Immature natural killer cell (primary cell): ENCODE measurements around the gene ARSB. TPM values are rescaled to one million over a fixed set of nuclear protein-coding genes. Genes with fewer than 3 reads are reported as not detected.

ENCODE experiments used
- DNase-seq, 3 donors: peaks; one replicate each; pipeline ENCODE4 v3.0.0; 2022; ENCODE audit warnings: mixed read lengths in 1 of 3
- H3K27ac Mint-ChIP-seq, 6 donors: one replicate each; pipeline ENCODE4 v1.8.0; 2020; ENCODE audit warnings: mixed read lengths in 6 of 6, mild to moderate bottlenecking in 5 of 6, inconsistent platforms in 4 of 6, moderate library complexity in 3 of 6
- H3K27me3 Mint-ChIP-seq, 3 donors: one replicate each; pipeline ENCODE4 v1.8.0; 2020 to 2021; ENCODE audit warnings: low read depth in 3 of 3, mild to moderate bottlenecking in 3 of 3, mixed read lengths in 3 of 3, moderate library complexity in 3 of 3, inconsistent platforms in 1 of 3
- H3K36me3 Mint-ChIP-seq, 3 donors: one replicate each; pipeline ENCODE4 v1.8.0; 2020; ENCODE audit warnings: mixed read lengths in 3 of 3, inconsistent platforms in 2 of 3, mild to moderate bottlenecking in 2 of 3
- H3K4me1 Mint-ChIP-seq, 2 donors: one replicate each; pipeline ENCODE4 v1.8.0; 2020; ENCODE audit warnings: inconsistent platforms in 2 of 2, mild to moderate bottlenecking in 2 of 2, mixed read lengths in 2 of 2, moderate library complexity in 1 of 2
- H3K4me3 Mint-ChIP-seq, 5 donors: one replicate each; pipeline ENCODE4 v1.8.0; 2020; ENCODE audit warnings: mild to moderate bottlenecking in 5 of 5, mixed read lengths in 5 of 5, inconsistent platforms in 3 of 5, moderate library complexity in 3 of 5
- H3K9me3 Mint-ChIP-seq, 6 donors: one replicate each; pipeline ENCODE4 v1.8.0; 2020; ENCODE audit warnings: mild to moderate bottlenecking in 6 of 6, mixed read lengths in 6 of 6, inconsistent platforms in 4 of 6, moderate library complexity in 3 of 6
- polyA plus RNA-seq, 3 donors: library from polyadenylated mRNA; unstranded; fragments of 300-500 nt; fragmentation: Illumina TruSeq; gene quantifications; one replicate each; pipeline ENCODE4 v1.2.3, GENCODE V29; 2021

The ARSB gene
- polyA plus RNA-seq, 3 donors from 2014 or later: 5.3 to 11.9 (median 6.2) TPM

DNA sequence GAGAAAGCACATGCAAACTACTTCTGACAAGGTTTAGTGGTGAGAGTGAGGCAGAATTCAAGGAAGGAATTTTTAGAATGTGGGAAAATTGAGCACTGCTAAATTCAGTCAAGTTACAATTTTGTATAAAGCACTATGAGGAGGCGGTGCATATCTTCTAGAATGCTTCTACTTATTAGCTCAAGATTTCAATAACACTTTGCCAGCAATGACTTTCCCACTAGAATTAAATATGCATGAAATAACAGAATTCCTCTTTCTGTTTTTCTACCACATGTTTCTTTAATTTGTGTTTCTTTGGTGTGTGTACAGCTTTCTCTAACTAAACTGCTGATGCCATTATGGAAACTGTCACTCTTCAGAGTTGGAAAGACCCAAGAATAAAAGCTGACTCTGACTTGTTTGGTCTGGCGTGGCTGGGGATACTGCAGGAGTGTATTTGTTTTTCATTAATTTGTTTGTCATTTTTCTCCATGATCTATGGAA, 163.5 kb downstream of the ARSB start:
- no peak overlapping the region for H3K4me3 Mint-ChIP-seq
- DNase-seq: no peak
- H3K27ac Mint-ChIP-seq: peak overlapping the region in 1 of 6 donors; percentile 39
- H3K4me1 Mint-ChIP-seq: no peaks in the 10 kb centered on the region
- H3K9me3 Mint-ChIP-seq: peaks cover 0 to 2% (median 0%) of the 10 kb centered on the region in 6 donors
- H3K36me3 Mint-ChIP-seq: peaks cover 7 to 16% (median 7%) of the 10 kb centered on the region in 3 donors
- peaks cover 0 to 3% (median 0%) of the 10 kb centered on the region in 3 donors for H3K27me3 Mint-ChIP-seq

GRCh38 chr5:78819707-78820106, 165.4 kb downstream of the ARSB start:
- peaks cover 0 to 3% (median 0%) of the 10 kb centered on the region in 3 donors for H3K27me3 Mint-ChIP-seq
- H3K4me3 Mint-ChIP-seq: no peak overlapping the region

GRCh38 chr5:78819166-78819565, 165.9 kb downstream of the ARSB start:
- DNase-seq: no peak
- Mint-ChIP-seq H3K27ac (no peak overlapping the region), H3K27me3 (no peaks in the 10 kb centered on the region), H3K36me3 (peaks cover 11 to 26% (median 19%) of the 10 kb centered on the region in 3 donors), H3K9me3 (peaks cover 0 to 2% (median 0%) of the 10 kb centered on the region in 6 donors), H3K4me3 (no peak overlapping the region), H3K4me1 (peaks cover 0 to 6% of the 10 kb centered on the region in 2 donors)

More at GRCh38 chr5:78819707-78820106, 165.4 kb downstream of the ARSB start:
- Mint-ChIP-seq H3K27ac (no peak overlapping the region), H3K4me1 (peaks cover 0 to under 1% of the 10 kb centered on the region in 2 donors), H3K9me3 (peaks cover 0 to 2% (median 0%) of the 10 kb centered on the region in 6 donors), H3K36me3 (peaks cover 7 to 23% (median 15%) of the 10 kb centered on the region in 3 donors)
- no peak for DNase-seq

DNA sequence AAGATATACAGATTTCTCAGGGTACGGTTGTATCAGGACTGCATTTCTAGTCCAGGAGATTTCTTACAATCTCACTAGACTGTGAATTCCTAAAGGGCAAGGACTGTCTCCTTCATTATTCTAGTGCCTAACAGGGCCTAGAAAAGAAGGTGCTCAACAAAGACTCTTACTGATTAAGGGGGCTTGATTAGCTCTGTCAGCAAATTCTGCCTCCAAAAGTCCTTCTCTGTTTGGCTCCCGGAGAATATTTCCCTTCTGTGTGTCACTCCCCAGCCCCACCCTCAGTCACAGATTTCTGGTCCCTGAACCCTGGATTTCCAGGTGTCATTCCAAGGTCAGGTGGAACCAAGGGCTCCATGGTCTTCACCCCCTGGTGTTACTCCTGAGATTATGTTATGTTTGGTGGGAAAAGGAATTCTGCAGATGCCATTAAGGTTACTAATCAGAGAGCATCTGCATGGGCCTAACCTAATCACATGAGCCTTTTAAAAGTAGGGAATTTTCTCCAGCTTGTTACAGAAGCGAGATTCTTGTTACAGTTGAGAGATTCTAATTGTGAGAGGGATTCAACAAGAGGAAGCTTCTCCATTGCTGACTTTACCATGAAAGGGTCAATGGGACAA, 168.9 kb downstream of the ARSB start:
- Mint-ChIP-seq H3K27ac (no peak overlapping the region), H3K4me3 (no peak overlapping the region), H3K36me3 (peaks cover 4 to 28% (median 15%) of the 10 kb centered on the region in 3 donors), H3K27me3 (peaks cover 0 to 1% (median 0%) of the 10 kb centered on the region in 3 donors), H3K9me3 (peaks cover 0 to 2% (median 0%) of the 10 kb centered on the region in 6 donors), H3K4me1 (peaks cover 0 to 8% of the 10 kb centered on the region in 2 donors)
- no peak for DNase-seq

DNA sequence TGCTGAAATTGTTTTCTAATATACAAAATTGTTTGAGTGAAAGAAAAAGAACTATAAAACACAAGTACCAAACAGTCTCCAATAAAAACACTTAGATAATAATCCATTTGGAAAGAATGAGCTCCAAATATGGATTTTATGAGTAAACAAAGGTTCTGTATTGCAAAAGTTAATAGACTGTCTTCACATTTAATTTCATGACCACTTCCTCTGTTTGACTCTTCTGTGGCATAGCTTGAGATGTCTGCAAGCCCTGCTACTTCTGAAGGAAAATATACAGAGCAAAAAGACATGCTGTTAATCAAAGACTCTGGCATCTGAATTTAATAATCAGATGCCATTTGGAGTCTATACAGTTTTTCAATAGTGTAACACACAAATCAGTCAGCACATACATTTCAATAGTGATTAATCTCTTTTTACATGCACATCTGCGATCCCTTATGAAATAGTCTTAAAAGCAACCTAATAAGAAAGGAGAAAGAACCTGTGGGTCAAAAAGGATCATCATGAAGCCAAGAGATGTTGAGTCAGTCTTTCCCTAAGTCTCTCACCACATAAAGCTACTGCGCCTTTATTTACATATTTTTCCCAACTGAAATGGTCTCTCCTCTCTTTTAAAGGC, 171.1 kb downstream of the ARSB start:
- Mint-ChIP-seq H3K36me3 (peaks cover 4 to 24% (median 12%) of the 10 kb centered on the region in 3 donors), H3K4me1 (peaks cover 0 to 8% of the 10 kb centered on the region in 2 donors), H3K27ac (no peak overlapping the region), H3K27me3 (peaks cover 0 to 1% (median under 1%) of the 10 kb centered on the region in 3 donors), H3K9me3 (peaks cover 0 to 2% (median 0%) of the 10 kb centered on the region in 6 donors), H3K4me3 (no peak overlapping the region)
- no peak for DNase-seq

DNA sequence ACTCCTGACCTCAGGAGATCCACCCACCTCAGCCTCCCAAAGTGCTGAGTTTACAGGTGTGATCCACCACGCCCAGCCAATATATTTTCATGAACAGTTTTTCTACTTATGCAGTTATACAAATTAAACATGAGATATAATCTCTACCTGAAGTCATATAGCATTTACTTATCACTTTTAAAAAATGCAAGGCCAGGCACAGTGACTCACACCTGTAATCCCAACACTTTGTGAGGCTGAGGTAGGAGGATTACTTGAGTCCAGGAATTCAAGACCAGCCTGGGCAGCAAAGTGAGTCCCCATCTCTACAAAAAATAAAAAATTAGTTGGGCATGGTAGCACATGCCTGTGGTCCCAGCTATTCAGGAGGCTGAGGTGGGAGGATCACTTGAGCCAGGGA, 171.8 kb downstream of the ARSB start:
- H3K4me3 Mint-ChIP-seq: no peak overlapping the region
- DNase-seq: no peak
- peaks cover 0 to 8% of the 10 kb centered on the region in 2 donors for H3K4me1 Mint-ChIP-seq
- peaks cover 0 to 2% (median 0%) of the 10 kb centered on the region in 6 donors for H3K9me3 Mint-ChIP-seq
- peaks cover 0 to 2% (median 1%) of the 10 kb centered on the region in 3 donors for H3K27me3 Mint-ChIP-seq
- peaks cover 4 to 19% (median 12%) of the 10 kb centered on the region in 3 donors for H3K36me3 Mint-ChIP-seq
- H3K27ac Mint-ChIP-seq: no peak overlapping the region

GRCh38 chr5:78811866-78812265, 173.2 kb downstream of the ARSB start:
- no peaks in the 10 kb centered on the region for H3K9me3 Mint-ChIP-seq
- peaks cover 0 to 8% of the 10 kb centered on the region in 2 donors for H3K4me1 Mint-ChIP-seq
- no peak overlapping the region for H3K27ac Mint-ChIP-seq
- peaks cover 0 to 2% (median 1%) of the 10 kb centered on the region in 3 donors for H3K27me3 Mint-ChIP-seq
- no peak for DNase-seq
- H3K4me3 Mint-ChIP-seq: no peak overlapping the region
- peaks cover 4 to 16% (median 12%) of the 10 kb centered on the region in 3 donors for H3K36me3 Mint-ChIP-seq

DNA sequence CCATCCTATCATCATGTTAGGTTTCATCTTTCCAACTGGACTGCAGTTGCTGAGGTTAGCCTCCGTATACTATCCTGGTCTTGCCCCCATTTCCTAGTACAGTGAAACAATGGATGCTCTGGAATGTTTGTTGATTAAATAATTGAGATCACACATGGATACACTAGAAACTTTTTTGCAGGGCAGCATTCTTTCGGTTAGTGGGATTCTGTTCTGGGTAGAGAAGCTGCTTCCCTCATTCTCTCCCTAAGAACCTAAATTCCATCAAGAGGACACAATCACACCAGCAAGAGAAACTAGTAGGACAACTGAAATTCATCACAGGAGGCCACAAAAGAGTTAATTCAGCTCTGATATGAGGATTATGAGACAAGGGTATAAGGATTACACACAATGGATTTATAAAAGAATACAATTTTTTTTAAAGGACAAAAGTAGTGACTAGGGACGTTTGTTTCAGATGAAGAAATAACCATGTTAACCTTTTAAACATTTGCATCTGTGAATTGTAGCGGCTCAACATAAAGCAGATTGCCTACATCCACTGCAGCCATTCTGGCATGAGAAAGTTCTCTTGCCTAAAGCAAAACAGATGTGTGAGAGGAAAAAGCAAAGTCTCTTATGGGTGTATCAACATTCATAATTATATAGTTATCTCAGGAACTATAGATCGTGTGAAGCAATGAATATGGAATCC, 173.8 kb downstream of the ARSB start:
- H3K27ac Mint-ChIP-seq: no peak overlapping the region
- H3K4me3 Mint-ChIP-seq: no peak overlapping the region
- H3K27me3 Mint-ChIP-seq: peaks cover 0 to 2% (median 1%) of the 10 kb centered on the region in 3 donors
- H3K9me3 Mint-ChIP-seq: no peaks in the 10 kb centered on the region
- peaks cover 4 to 16% (median 12%) of the 10 kb centered on the region in 3 donors for H3K36me3 Mint-ChIP-seq
- DNase-seq: no peak
- H3K4me1 Mint-ChIP-seq: peaks cover 0 to 8% of the 10 kb centered on the region in 2 donors

- Mint-ChIP-seq H3K27me3 (peaks cover 0 to 2% (median 1%) of the 10 kb centered on the region in 3 donors), H3K36me3 (peaks cover 4 to 12% (median 7%) of the 10 kb centered on the region in 3 donors), H3K27ac (no peak overlapping the region), H3K9me3 (no peaks in the 10 kb centered on the region), H3K4me3 (no peak overlapping the region), H3K4me1 (peaks cover 0 to 8% of the 10 kb centered on the region in 2 donors)
- no peak for DNase-seq
Measured at GRCh38 chr5:78810098-78810920, 174.8 kb downstream of the ARSB start.

- H3K4me3 Mint-ChIP-seq: no peak overlapping the region
- H3K27me3 Mint-ChIP-seq: peaks cover 0 to 2% (median 1%) of the 10 kb centered on the region in 3 donors
- no peaks in the 10 kb centered on the region for H3K9me3 Mint-ChIP-seq
- DNase-seq: no peak
- H3K27ac Mint-ChIP-seq: no peak overlapping the region
- peaks cover 1 to 7% (median 2%) of the 10 kb centered on the region in 3 donors for H3K36me3 Mint-ChIP-seq
- peaks cover 0 to 5% of the 10 kb centered on the region in 2 donors for H3K4me1 Mint-ChIP-seq
Measured at GRCh38 chr5:78809444-78809843, 175.7 kb downstream of the ARSB start.

GRCh38 chr5:78808818-78809217, 176.3 kb downstream of the ARSB start:
- Mint-ChIP-seq H3K27me3 (peaks cover 0 to 2% (median 1%) of the 10 kb centered on the region in 3 donors), H3K36me3 (peaks cover 0 to 5% (median 0%) of the 10 kb centered on the region in 3 donors)
- no peak for DNase-seq

GRCh38 chr5:78808380-78808779, 176.7 kb downstream of the ARSB start:
- Mint-ChIP-seq H3K36me3 (peaks cover 0 to 5% (median 0%) of the 10 kb centered on the region in 3 donors), H3K9me3 (no peaks in the 10 kb centered on the region)

More at GRCh38 chr5:78808818-78809217, 176.3 kb downstream of the ARSB start:
- Mint-ChIP-seq H3K27ac (peak overlapping the region in 1 of 6 donors; percentile 20), H3K4me3 (no peak overlapping the region), H3K9me3 (no peaks in the 10 kb centered on the region), H3K4me1 (no peaks in the 10 kb centered on the region)

GRCh38 chr5:78806544-78806943, 178.6 kb downstream of the ARSB start:
- Mint-ChIP-seq H3K9me3 (no peaks in the 10 kb centered on the region), H3K27me3 (peaks cover 0 to 5% (median 0%) of the 10 kb centered on the region in 3 donors), H3K36me3 (peaks cover 7 to 10% (median 8%) of the 10 kb centered on the region in 3 donors), H3K4me1 (peaks cover 0 to 4% of the 10 kb centered on the region in 2 donors), H3K27ac (no peak overlapping the region), H3K4me3 (no peak overlapping the region)
- DNase-seq: no peak

More at GRCh38 chr5:78808380-78808779, 176.7 kb downstream of the ARSB start:
- no peak overlapping the region for H3K27ac Mint-ChIP-seq
- DNase-seq: no peak
- H3K4me3 Mint-ChIP-seq: no peak overlapping the region
- H3K27me3 Mint-ChIP-seq: peaks cover 0 to 2% (median 1%) of the 10 kb centered on the region in 3 donors
- H3K4me1 Mint-ChIP-seq: no peaks in the 10 kb centered on the region
